Body of pancreas (tissue), 4 donors: ENCODE results near the gene SALL4. TPM values are rescaled to one million over a fixed set of nuclear protein-coding genes. Genes with fewer than 3 reads are reported as not detected.
A peak's percentile ranks its signal among the peaks of the same experiment; 100 is the strongest.

Experiments
- ATAC-seq: fragments of 150-250 bp; one replicate; pipeline ENCODE4 v1.9.1; 2016
- DNase-seq, 4 donors: peaks; one replicate each; pipeline ENCODE4 v3.0.0-alpha.2; 2019
- H3K27ac ChIP-seq, 4 donors: fragments of 200-600 bp; sonication (generic); 1 replicate in 3 of 4; 2 replicates in 1 of 4; pipeline versions ENCODE4 v1.5.1 to v1.6.1; 2016 to 2019; ENCODE audit warnings: mild to moderate bottlenecking in 1 of 4, mixed read lengths in 1 of 4, moderate library complexity in 1 of 4
- H3K27me3 ChIP-seq, 2 donors: fragments of 200-600 bp; sonication (generic); one replicate each; pipeline ENCODE4 v1.6.0; 2016; ENCODE audit warnings: mild to moderate bottlenecking in 1 of 2
- H3K36me3 ChIP-seq, 2 donors: fragments of 200-600 bp; sonication (generic); replicated peaks in 1 of 2; 2 replicates each; pipeline ENCODE4 v1.5.1; 2016; ENCODE audit warnings: low read depth in 2 of 2; ENCODE audit not compliant: insufficient read depth in 1 of 2
- H3K4me1 ChIP-seq: fragments of 200-600 bp; sonication (generic); one replicate; pipeline ENCODE4 v1.6.0; 2016
- H3K4me3 ChIP-seq, 2 donors: fragments of 200-600 bp; sonication (generic); 1 replicate in 1 of 2; 2 replicates in 1 of 2; pipeline ENCODE4 v1.5.1; 2016 to 2019
- H3K9me3 ChIP-seq, 3 donors: fragments of 200-600 bp; sonication (generic); 1 replicate in 2 of 3; 2 replicates in 1 of 3; pipeline ENCODE4 v1.5.1; 2016
- CTCF ChIP-seq, 7 experiments: fragments of 450-650 bp in 4 of 7; fragments of 200-600 bp in 3 of 7; sonication (generic) in 3 of 7; IDR thresholded peaks; one replicate each; pipeline ENCODE4 v1.5.1; 2016 to 2019; ENCODE audit warnings: antibody characterized with exemption in 7 of 7
- POLR2A ChIP-seq, 3 donors: fragments of 450-650 bp; IDR thresholded peaks; one replicate each; pipeline ENCODE4 v1.6.1; 2016; ENCODE audit warnings: antibody characterized with exemption in 3 of 3, mild to moderate bottlenecking in 2 of 3
- WGBS, 2 donors: methylation state at CpG; one replicate each; pipeline ENCODE4 v1.1.5; 2017; 5-methylcytosine and 5-hydroxymethylcytosine counted together
- intact Hi-C: fragments of 100-400 bp; cut with DNase I; formaldehyde crosslinking; loops from one replicate; pipeline ENCODE4 v1.15.1; 2023
- total RNA-seq, 2 donors: library from RNA; depleted of rRNA; stranded (reverse); fragments of >200 nt; gene quantifications; one replicate each; pipeline ENCODE4 v1.1.0, GENCODE V29; 2016

SALL4 gene
- total RNA-seq, 2 donors from 2014 or later, result 1.6 to 5.9 TPM

- TF ChIP-seq CTCF (IDR thresholded peaks at IDR 0.05) (no peak), POLR2A (IDR thresholded peaks at IDR 0.05) (no peak)
- intact Hi-C loops, result no loop called here
- 80 to 88% methylated on average over 6 of the region's 6 CpGs for WGBS, 2 donors
- H3K9me3 ChIP-seq, result no peaks in the 10 kb centered on the region
- no peak overlapping the region for H3K4me3 ChIP-seq
- ATAC-seq (no peak), DNase-seq (no peak)
- H3K4me1 ChIP-seq, result peaks cover 2% of the 10 kb centered on the region
- no peak overlapping the region for H3K27ac ChIP-seq
- no peaks in the 10 kb centered on the region for H3K36me3 ChIP-seq
- H3K27me3 ChIP-seq, result no peaks in the 10 kb centered on the region
Measured at GRCh38 chr20:51763965-51764602, 38.2 kb downstream of the SALL4 start.

- H3K27me3 ChIP-seq, result no peaks in the 10 kb centered on the region
- no peak for DNase-seq
- peak; percentile 84 for ATAC-seq
Measured at GRCh38 chr20:51760905-51761546, 41.3 kb downstream of the SALL4 start.

GRCh38 chr20:51759769-51760510, 42.4 kb downstream of the SALL4 start:
- TF ChIP-seq CTCF (IDR thresholded peaks at IDR 0.05) (no peak), POLR2A (IDR thresholded peaks at IDR 0.05) (no peak)
- ATAC-seq (no peak), DNase-seq (no peak)
- no peaks in the 10 kb centered on the region for H3K36me3 ChIP-seq
- H3K9me3 ChIP-seq, result no peaks in the 10 kb centered on the region
- intact Hi-C loops, result no loop called here
- H3K4me3 ChIP-seq, result no peak overlapping the region
- H3K4me1 ChIP-seq, result peaks cover 12% of the 10 kb centered on the region
- H3K27ac ChIP-seq, result peak overlapping the region in 3 of 4 donors; percentile 30 to 74 (median 72)
- WGBS, 2 donors, result 86% methylated on average over 14 of the region's 14 CpGs
- no peaks in the 10 kb centered on the region for H3K27me3 ChIP-seq

More at GRCh38 chr20:51760905-51761546, 41.3 kb downstream of the SALL4 start:
- peaks cover 12% of the 10 kb centered on the region for H3K4me1 ChIP-seq
- H3K9me3 ChIP-seq, result no peaks in the 10 kb centered on the region
- H3K36me3 ChIP-seq, result no peaks in the 10 kb centered on the region
- intact Hi-C loops, result no loop called here
- H3K27ac ChIP-seq, result peak overlapping the region; percentile 23 to 74 (median 68)
- no peak overlapping the region for H3K4me3 ChIP-seq
- TF ChIP-seq POLR2A (IDR thresholded peaks at IDR 0.05), result no peak
- no peak for TF ChIP-seq CTCF (IDR thresholded peaks at IDR 0.05)
- 55 to 60% methylated on average over 11 to 13 of the region's 14 CpGs for WGBS, 2 donors

- TF ChIP-seq CTCF (IDR thresholded peaks at IDR 0.05), result no peak
- TF ChIP-seq POLR2A (IDR thresholded peaks at IDR 0.05), result no peak
- 72 to 88% methylated on average over 7 to 11 of the region's 12 CpGs for WGBS, 2 donors
- H3K4me1 ChIP-seq, result peaks cover 12% of the 10 kb centered on the region
- intact Hi-C loops, result no loop called here
- peak overlapping the region in 2 of 4 donors; percentile 16 to 24 for H3K27ac ChIP-seq
- no peaks in the 10 kb centered on the region for H3K9me3 ChIP-seq
- no peak overlapping the region for H3K4me3 ChIP-seq
- ATAC-seq (no peak), DNase-seq (peak in 1 of 4 donors; percentile 33)
- H3K27me3 ChIP-seq, result no peaks in the 10 kb centered on the region
- H3K36me3 ChIP-seq, result no peaks in the 10 kb centered on the region
Measured at GRCh38 chr20:51758978-51759544, 43.3 kb downstream of the SALL4 start.
